Astrocyte (in vitro differentiated cells and primary cell): ENCODE data around the gene SLC13A1. TPM values are rescaled to one million over a fixed set of nuclear protein-coding genes. Genes with fewer than 3 reads are reported as not detected.

Source experiments
- DNase-seq: peaks from one replicate; pipeline ENCODE4 v3.0.0-alpha.2; 2010; ENCODE audit warnings: low read depth
- FAIRE-seq: peaks from 2 replicates; lab custom pipeline; 2011; peaks lifted over from hg19 to GRCh38; lab: Jason Lieb, UNC
- H2AFZ ChIP-seq: 2 replicates; pipeline ENCODE4 v1.6.0; 2012; ENCODE audit warnings: low read depth, low read length, inconsistent platforms
- H3K27ac ChIP-seq: 2 replicates; pipeline ENCODE4 v1.5.1; 2011; ENCODE audit warnings: low read depth, low read length, inconsistent platforms
- H3K27me3 ChIP-seq: 2 replicates; pipeline ENCODE4 v1.6.0; 2011; ENCODE audit warnings: low read length, inconsistent platforms; ENCODE audit not compliant: insufficient read depth
- H3K36me3 ChIP-seq: 2 replicates; pipeline ENCODE4 v1.5.1; 2011; ENCODE audit warnings: low read length, inconsistent platforms; ENCODE audit not compliant: insufficient read depth
- H3K4me1 ChIP-seq: 2 replicates; pipeline ENCODE4 v1.5.1; 2011; ENCODE audit warnings: low read length, inconsistent platforms; ENCODE audit not compliant: insufficient read depth
- H3K4me2 ChIP-seq: 2 replicates; pipeline ENCODE4 v1.6.0; 2012; ENCODE audit warnings: low read length, inconsistent platforms
- H3K4me3 ChIP-seq: 2 replicates; pipeline ENCODE4 v1.5.1; 2011; ENCODE audit warnings: low read depth, mild to moderate bottlenecking, low read length, inconsistent platforms; ENCODE audit not compliant: insufficient read depth
- H3K79me2 ChIP-seq: 2 replicates; pipeline ENCODE4 v1.6.0; 2012; ENCODE audit warnings: mild to moderate bottlenecking, low read length, inconsistent platforms; ENCODE audit not compliant: insufficient read depth
- H3K9ac ChIP-seq: 2 replicates; pipeline ENCODE4 v1.6.0; 2012; ENCODE audit warnings: mild to moderate bottlenecking, low read length, inconsistent platforms
- H3K9me3 ChIP-seq: 2 replicates; pipeline ENCODE4 v1.5.1; 2012; ENCODE audit warnings: low read depth, mild to moderate bottlenecking, low read length, inconsistent platforms; ENCODE audit not compliant: insufficient read depth
- H4K20me1 ChIP-seq: 2 replicates; pipeline ENCODE4 v1.6.0; 2012; ENCODE audit warnings: low read length, inconsistent platforms; ENCODE audit not compliant: insufficient read depth
- H3K27ac Mint-ChIP-seq: one replicate; pipeline ENCODE4 v1.8.0; 2021; ENCODE audit warnings: mild to moderate bottlenecking, mixed read lengths; ENCODE audit not compliant: unreplicated experiment
- H3K27me3 Mint-ChIP-seq: one replicate; pipeline ENCODE4 v1.8.0; 2021; ENCODE audit warnings: low read depth, mixed read lengths; ENCODE audit not compliant: unreplicated experiment
- H3K36me3 Mint-ChIP-seq: one replicate; pipeline ENCODE4 v1.8.0; 2021; ENCODE audit warnings: low read depth, mixed read lengths; ENCODE audit not compliant: unreplicated experiment
- H3K4me1 Mint-ChIP-seq: one replicate; pipeline ENCODE4 v1.8.0; 2021; ENCODE audit warnings: low read depth, mixed read lengths; ENCODE audit not compliant: unreplicated experiment
- H3K4me3 Mint-ChIP-seq: one replicate; pipeline ENCODE4 v1.8.0; 2021; ENCODE audit warnings: mild to moderate bottlenecking, moderate library complexity, mixed read lengths; ENCODE audit not compliant: unreplicated experiment
- H3K9me3 Mint-ChIP-seq: one replicate; pipeline ENCODE4 v1.8.0; 2021; ENCODE audit warnings: mild to moderate bottlenecking, mixed read lengths; ENCODE audit not compliant: unreplicated experiment
- CTCF ChIP-seq: IDR thresholded peaks from 2 replicates; pipeline ENCODE4 v1.5.1; 2011; ENCODE audit warnings: low read depth, mild to moderate bottlenecking, inconsistent platforms, low read length, moderate library complexity; ENCODE audit not compliant: insufficient read depth
- EZH2 ChIP-seq: IDR thresholded peaks from 2 replicates; pipeline ENCODE4 v1.6.1; 2012; ENCODE audit warnings: mild to moderate bottlenecking, low read length, inconsistent platforms; ENCODE audit not compliant: insufficient read depth
- total RNA-seq: library from RNA; stranded (reverse); gene quantifications from 2 replicates; pipeline ENCODE4 v1.2.1, GENCODE V29; 2021

SLC13A1 gene
- total RNA-seq, 1 donor from 2014 or later, result not detected

- Mint-ChIP-seq H3K27me3 (no peaks in the 10 kb centered on the region), H3K4me1 (no peaks in the 10 kb centered on the region), H3K4me3 (no peak overlapping the region), H3K36me3 (no peaks in the 10 kb centered on the region), H3K27ac (no peak overlapping the region), H3K9me3 (peaks cover 15% of the 10 kb centered on the region)
- Histone ChIP-seq H3K4me1 (no peaks in the 10 kb centered on the region), H2AFZ (no peak overlapping the region), H3K9me3 (no peaks in the 10 kb centered on the region), H3K4me2 (no peak overlapping the region), H3K27me3 (no peaks in the 10 kb centered on the region), H3K9ac (no peak overlapping the region), H3K4me3 (no peak overlapping the region), H3K79me2 (no peaks in the 10 kb centered on the region), H3K27ac (no peak overlapping the region), H3K36me3 (no peaks in the 10 kb centered on the region), H4K20me1 (no peaks in the 10 kb centered on the region)
- DNase-seq (no peak), FAIRE-seq (no peak)
- TF ChIP-seq EZH2 (no peak), CTCF (no peak)
Observed at GRCh38 chr7:123215350-123215749, 15.6 kb upstream of the SLC13A1 start.

- Histone ChIP-seq H3K79me2 (no peaks in the 10 kb centered on the region), H2AFZ (no peak overlapping the region), H4K20me1 (no peaks in the 10 kb centered on the region), H3K9ac (no peak overlapping the region), H3K9me3 (no peaks in the 10 kb centered on the region), H3K4me3 (no peak overlapping the region), H3K4me1 (no peaks in the 10 kb centered on the region), H3K27ac (no peak overlapping the region), H3K36me3 (no peaks in the 10 kb centered on the region), H3K4me2 (no peak overlapping the region), H3K27me3 (no peaks in the 10 kb centered on the region)
- Mint-ChIP-seq H3K4me3 (no peak overlapping the region), H3K27me3 (no peaks in the 10 kb centered on the region), H3K27ac (no peak overlapping the region), H3K36me3 (no peaks in the 10 kb centered on the region), H3K4me1 (no peaks in the 10 kb centered on the region), H3K9me3 (peaks cover 15% of the 10 kb centered on the region)
- TF ChIP-seq EZH2 (no peak), CTCF (no peak)
- FAIRE-seq, result no peak
- DNase-seq, result no peak
Observed at GRCh38 chr7:123211545-123211944, 11.8 kb upstream of the SLC13A1 start.

GRCh38 chr7:123210986-123211385 is 11.2 kb upstream of the SLC13A1 start:
- no peaks in the 10 kb centered on the region for H3K4me1 ChIP-seq
- no peak for DNase-seq
- H3K27ac ChIP-seq, result no peak overlapping the region
- peaks cover 15% of the 10 kb centered on the region for H3K9me3 Mint-ChIP-seq
- no peak overlapping the region for H2AFZ ChIP-seq
- no peak overlapping the region for H3K4me3 ChIP-seq
- H3K27ac Mint-ChIP-seq, result no peak overlapping the region
- TF ChIP-seq EZH2, result no peak
- TF ChIP-seq CTCF, result no peak
- H3K9ac ChIP-seq, result no peak overlapping the region
- H3K27me3 Mint-ChIP-seq, result no peaks in the 10 kb centered on the region
- H3K79me2 ChIP-seq, result no peaks in the 10 kb centered on the region
- no peaks in the 10 kb centered on the region for H3K36me3 Mint-ChIP-seq
- H3K4me3 Mint-ChIP-seq, result no peak overlapping the region
- H3K4me2 ChIP-seq, result no peak overlapping the region
- H3K4me1 Mint-ChIP-seq, result no peaks in the 10 kb centered on the region
- H3K9me3 ChIP-seq, result no peaks in the 10 kb centered on the region
- no peaks in the 10 kb centered on the region for H3K27me3 ChIP-seq
- H3K36me3 ChIP-seq, result no peaks in the 10 kb centered on the region
- H4K20me1 ChIP-seq, result no peaks in the 10 kb centered on the region
- no peak for FAIRE-seq
